NCI-H2107 treated with DMSO at 0.1 percent for 48 hours (cell line): Measurements from ENCODE around the gene TELO2.

Experiments
- DNase-seq: peaks from one replicate; lab custom pipeline; 2025; ENCODE audit not compliant: unreplicated experiment; lab: John Stamatoyannopoulos, UW

TELO2 gene

DNA sequence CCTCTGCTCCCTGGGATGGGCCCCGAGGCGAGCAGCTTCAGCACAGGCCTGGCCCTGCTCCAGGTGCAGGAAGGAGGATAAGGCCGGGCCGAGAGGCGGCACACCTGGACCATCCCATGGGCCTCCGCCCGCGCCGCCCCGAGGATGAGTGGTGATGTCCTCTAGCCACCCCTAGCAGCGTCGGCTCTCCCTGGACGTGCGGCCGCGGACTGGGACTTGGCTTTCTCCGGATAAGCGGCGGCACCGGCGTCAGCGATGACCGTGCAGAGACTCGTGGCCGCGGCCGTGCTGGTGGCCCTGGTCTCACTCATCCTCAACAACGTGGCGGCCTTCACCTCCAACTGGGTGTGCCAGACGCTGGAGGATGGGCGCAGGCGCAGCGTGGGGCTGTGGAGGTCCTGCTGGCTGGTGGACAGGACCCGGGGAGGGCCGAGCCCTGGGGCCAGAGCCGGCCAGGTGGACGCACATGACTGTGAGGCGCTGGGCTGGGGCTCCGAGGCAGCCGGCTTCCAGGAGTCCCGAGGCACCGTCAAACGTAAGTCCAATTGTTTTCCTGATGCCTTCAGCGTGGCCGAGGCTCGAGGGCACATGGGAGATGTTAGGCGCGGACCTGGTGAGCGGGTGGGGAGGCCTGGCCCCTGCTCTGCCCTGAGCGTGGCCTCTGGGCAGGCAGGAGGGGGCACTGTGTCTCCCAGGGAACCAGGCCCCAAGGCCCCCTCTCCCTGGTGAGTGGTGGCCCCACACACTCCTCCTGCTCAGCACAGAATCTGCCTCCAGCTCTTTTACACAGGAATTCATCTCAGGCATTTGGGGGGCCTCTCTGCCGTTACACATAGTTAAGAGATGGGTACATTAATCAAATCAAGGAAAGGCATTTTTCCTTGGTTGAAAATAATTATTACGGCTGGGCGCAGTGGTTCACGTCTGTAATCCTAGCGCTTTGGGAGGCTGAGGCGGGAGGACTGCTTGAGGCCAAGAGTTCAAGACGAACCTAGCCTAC, 41.2 kb downstream of the TELO2 start:
- DNase-seq: no peak

DNA sequence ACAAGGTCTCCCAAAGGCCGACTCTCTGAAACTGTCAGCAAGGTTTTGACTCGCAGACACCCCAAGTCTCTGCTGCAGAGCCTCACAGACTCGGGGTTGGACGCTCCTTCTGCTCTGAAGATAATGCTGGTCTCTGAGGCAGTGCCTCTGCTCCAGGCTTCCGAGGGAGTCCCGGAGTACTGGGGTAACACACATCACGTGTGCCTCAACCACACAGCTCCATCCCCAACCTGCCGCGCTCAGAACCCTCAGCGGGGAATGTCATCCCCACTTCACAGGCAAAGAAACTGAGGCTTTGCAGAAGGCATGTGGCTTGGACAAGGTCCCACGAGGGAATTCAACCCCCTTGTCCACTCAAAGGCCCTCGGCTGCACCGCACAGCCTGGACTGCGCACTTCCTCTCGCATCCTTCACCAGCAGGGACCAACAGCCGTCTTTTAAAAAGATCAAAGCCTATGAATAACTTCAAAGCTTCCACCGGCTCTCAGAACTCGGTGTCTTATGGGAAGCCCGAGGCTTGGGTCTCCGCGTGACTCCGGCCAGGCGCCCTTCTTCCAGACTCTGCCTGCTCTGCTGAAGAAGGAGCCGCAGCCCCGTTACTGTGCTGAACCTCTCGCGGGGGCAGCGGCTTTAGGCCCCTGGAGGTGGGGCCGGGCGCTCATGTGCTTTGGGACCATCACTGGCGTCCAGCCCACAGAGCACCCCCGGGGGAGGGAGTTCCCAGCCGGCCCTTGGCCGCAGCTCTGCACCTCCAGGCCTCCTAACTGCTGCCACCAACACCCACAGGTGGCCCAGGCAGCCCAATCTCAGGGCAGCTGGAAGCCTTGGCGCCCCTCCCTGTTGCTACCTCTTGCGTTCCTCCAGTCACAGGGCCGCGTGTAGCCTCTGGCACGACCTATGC, 42.5 kb downstream of the TELO2 start:
- DNase-seq: no peak

GRCh38 chr16:1536601-1537000, 43.4 kb downstream of the TELO2 start:
- no peak for DNase-seq

- DNase-seq: no peak
Observed at GRCh38 chr16:1537138-1537577, 44.0 kb downstream of the TELO2 start.

GRCh38 chr16:1537763-1538289, 44.7 kb downstream of the TELO2 start:
- no peak for DNase-seq

DNA sequence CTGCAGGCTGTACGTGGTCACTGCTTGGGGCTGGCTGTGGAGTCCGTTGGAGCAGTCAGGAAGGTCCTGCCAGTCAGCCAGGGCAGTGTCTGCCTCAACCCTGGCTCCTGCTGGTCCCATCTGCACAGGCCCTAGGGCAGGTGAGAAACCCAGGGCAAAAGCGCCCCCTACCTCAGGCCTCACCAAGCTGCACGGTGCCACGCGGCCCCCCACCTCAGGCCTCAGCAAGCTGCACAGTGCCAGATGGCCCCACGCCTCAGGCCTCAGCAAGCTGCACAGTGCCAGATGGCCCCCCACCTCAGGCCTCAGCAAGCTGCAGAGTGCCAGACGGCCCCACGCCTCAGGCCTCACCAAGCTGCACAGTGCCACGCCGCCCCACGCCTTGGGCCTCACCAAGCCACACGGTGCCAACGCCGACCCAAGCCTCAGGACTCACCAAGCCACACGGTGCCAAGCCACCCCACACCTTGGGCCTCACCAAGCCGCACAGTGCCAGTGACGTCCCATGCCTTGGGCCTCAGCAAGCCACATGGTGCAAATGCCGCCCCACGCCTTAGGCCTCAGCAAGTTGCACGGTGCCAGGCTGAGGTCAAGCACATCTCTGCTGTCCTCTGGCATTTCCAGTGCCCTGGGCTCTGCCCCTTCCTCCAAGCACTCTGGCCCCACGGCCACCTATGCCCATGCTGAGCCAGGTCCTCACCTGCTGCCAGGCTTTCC, 45.8 kb downstream of the TELO2 start:
- no peak for DNase-seq

GRCh38 chr16:1539720-1540555, 46.8 kb downstream of the TELO2 start:
- DNase-seq: no peak

- DNase-seq: no peak
Observed at GRCh38 chr16:1540556-1540855, 47.3 kb downstream of the TELO2 start.

GRCh38 chr16:1541293-1542165, 48.4 kb downstream of the TELO2 start:
- DNase-seq: no peak

- DNase-seq: no peak
Observed at GRCh38 chr16:1542166-1542500, 49.0 kb downstream of the TELO2 start.

DNA sequence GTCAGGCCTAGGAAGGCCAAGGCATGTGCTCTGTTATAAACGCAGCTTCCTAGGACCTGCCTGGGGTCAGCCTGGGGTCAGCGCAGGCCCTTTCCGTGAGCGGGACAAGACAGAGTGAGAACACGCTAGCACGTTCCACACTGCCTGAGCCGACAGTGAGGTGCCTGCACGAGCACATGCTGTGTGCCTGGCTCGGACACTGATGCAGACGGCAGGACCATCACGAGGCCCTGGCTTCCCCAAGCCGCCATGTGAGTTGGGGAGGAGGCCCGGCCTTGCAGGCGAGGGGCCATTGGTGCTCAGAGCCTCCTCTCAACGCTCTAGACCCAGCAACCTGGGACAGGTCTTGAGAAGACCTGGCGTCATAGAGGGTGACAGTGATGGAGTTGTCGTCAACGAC, 49.4 kb downstream of the TELO2 start:
- no peak for DNase-seq

DNA sequence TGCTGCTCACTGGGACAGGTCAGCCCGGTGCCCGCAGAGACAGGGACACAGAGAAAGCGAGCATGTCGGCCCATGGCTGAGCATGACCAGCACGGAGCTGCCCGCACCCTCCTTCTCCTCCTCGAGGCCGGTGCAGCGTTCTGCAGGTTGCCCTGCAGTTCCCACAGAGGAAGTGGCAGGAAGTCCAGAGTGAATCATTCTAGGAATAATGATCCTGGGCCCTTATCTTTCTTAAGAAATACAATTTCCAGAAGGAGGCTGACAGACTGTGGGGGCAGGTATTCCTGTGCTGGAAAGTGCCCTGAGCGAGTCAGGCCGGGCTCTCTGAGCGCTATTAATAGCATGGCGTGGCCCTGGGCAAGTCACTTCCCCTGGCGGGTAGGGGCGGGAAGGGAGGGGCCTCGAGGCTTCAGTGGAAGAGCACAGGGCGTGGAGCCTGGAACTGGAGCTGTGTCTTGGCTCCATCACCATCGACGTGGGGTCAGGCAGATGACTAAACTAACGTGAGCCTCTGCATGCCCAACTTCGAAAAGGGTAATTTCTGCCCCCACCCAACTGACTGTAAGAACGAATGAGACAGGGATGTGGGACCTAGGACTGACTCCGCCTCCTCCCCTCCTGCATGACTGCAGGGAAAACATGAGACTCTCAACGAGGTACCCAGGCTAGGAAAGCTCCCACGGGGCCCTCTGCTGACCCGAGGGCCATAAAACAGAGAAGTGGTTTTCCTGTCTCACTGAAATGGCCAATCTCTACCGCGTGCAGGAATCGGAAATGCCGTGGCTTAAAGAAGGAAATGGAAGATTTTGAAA, 50.1 kb downstream of the TELO2 start:
- no peak for DNase-seq

GRCh38 chr16:1545044-1546040, 52.2 kb downstream of the TELO2 start:
- no peak for DNase-seq

DNA sequence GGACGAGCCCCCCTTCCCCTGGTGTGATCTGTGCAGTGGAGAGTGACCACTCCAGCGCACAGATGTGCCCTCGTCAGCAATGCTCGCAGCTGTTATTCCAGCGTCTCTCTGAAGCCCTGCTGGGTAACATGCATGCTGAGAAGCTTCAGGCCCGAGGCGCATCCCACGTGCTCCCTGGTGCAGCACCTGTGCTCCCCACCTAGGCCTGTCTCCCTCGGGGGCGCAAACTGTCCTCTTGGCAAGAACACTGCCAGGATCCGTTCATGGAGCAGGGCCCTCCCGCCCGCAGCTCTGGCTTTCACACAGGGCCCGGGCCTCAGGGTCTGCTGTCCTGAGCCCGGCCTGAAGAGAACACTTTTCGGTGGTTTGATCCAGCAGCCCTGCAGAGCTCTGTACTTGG, 53.3 kb downstream of the TELO2 start:
- no peak for DNase-seq

- no peak for DNase-seq
Observed at GRCh38 chr16:1548233-1548632, 55.1 kb downstream of the TELO2 start.

DNA sequence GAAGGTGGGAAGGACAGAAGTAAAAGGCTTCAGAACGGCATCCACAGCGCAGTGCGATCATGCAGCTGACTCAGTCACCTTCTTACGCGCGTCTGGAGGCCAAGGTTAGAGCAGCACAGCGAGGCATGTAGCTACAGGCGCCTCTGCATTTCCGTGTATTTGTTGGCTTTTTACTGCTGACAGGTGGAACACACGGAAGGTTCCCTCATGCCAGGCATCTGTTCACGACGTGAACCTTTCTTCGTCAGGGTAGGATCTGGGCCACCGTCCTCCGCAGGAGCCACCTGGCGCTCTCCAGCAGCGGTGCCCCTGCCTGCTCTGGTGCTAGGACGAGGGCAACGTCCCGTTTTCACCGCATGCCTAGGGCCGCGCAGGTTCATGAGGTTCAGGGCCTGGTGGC, 55.6 kb downstream of the TELO2 start:
- no peak for DNase-seq

DNA sequence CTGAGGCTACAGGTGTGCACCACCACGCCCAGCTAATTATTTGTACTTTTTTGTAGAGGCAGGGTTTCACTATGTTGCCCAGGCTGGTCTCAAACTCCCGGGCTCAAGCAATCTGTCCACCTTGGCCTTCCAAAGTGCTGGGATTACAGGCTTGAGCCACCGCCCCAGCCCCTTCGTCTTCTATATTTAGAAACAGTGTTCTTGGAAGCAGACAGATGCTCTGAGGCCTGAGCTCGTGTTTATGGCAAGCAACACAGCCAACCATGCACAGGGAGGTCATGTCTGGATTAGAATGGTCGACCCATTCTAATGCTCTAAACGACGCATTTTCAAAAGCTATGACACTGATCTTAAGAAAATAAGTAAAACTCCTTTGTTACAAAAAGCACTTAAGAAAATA, 56.9 kb downstream of the TELO2 start:
- no peak for DNase-seq
